GM12878 (cell line): ENCODE data around the gene OR2V1. TPM values are rescaled to one million over a fixed set of nuclear protein-coding genes. Genes with fewer than 3 reads are reported as not detected.

ENCODE experiments used
- CBFB ChIP-seq: IDR thresholded peaks from 2 replicates; pipeline ENCODE4 v1.6.1; 2016; ENCODE audit warnings: antibody characterized with exemption, low read depth
- CREB1 ChIP-seq: IDR thresholded peaks from 2 replicates; pipeline ENCODE4 v1.6.1; 2012; ENCODE audit warnings: low read depth, mild to moderate bottlenecking, inconsistent platforms
- FOXK2 ChIP-seq: fragments of 450-650 bp; IDR thresholded peaks from 2 replicates; pipeline ENCODE4 v1.6.1; 2017; ENCODE audit warnings: mild to moderate bottlenecking, moderate library complexity
- FOXM1 ChIP-seq: IDR thresholded peaks from 2 replicates; pipeline ENCODE4 v1.6.1; 2012; ENCODE audit warnings: low read depth, mild to moderate bottlenecking, inconsistent platforms, low read length, moderate library complexity
- HCFC1 ChIP-seq: fragments of 150-350 bp; IDR thresholded peaks from 2 replicates; pipeline ENCODE4 v1.6.1; 2014; ENCODE audit warnings: low read length
- IRF5 ChIP-seq: fragments of 450-650 bp; IDR thresholded peaks from 2 replicates; pipeline ENCODE4 v1.6.1; 2017; ENCODE audit warnings: borderline replicate concordance
- LARP7 ChIP-seq: fragments of 450-650 bp; IDR thresholded peaks from 2 replicates; pipeline ENCODE4 v1.6.1; 2017; ENCODE audit warnings: mild to moderate bottlenecking
- NR2C2 ChIP-seq: IDR thresholded peaks from 2 replicates; pipeline ENCODE4 v1.6.1; 2011; ENCODE audit warnings: borderline replicate concordance, low read depth; ENCODE audit not compliant: control insufficient read depth, insufficient read length
- PAX8 ChIP-seq: fragments of 450-650 bp; IDR thresholded peaks from 2 replicates; pipeline ENCODE4 v1.6.1; 2017; ENCODE audit warnings: mild to moderate bottlenecking, moderate library complexity
- RAD21 ChIP-seq: IDR thresholded peaks from 2 replicates; pipeline ENCODE4 v1.6.1; 2011; ENCODE audit warnings: mild to moderate bottlenecking, low read depth, low read length, moderate library complexity; ENCODE audit not compliant: insufficient read depth
- RB1 ChIP-seq: fragments of 450-650 bp; formaldehyde crosslinking; IDR thresholded peaks from 2 replicates; pipeline ENCODE4 v1.6.1; 2017; ENCODE audit warnings: mild to moderate bottlenecking, borderline replicate concordance
- SKIL ChIP-seq: fragments of 450-650 bp; IDR thresholded peaks from 2 replicates; pipeline ENCODE4 v1.6.1; 2017; ENCODE audit warnings: mild to moderate bottlenecking, low read depth, inconsistent platforms; ENCODE audit not compliant: poor library complexity, severe bottlenecking
- SMARCA5 ChIP-seq: fragments of 450-650 bp; IDR thresholded peaks from 2 replicates; pipeline ENCODE4 v1.6.1; 2017; ENCODE audit warnings: mild to moderate bottlenecking
- SMC3 ChIP-seq: IDR thresholded peaks from 2 replicates; pipeline ENCODE4 v1.6.1; 2011; ENCODE audit warnings: low read length, improper control_type of control experiment, borderline replicate concordance
- SP1 ChIP-seq: IDR thresholded peaks from one replicate; pipeline ENCODE4 v1.6.1; 2011; ENCODE audit warnings: low read depth, low read length
- ZNF217 ChIP-seq: fragments of 450-650 bp; IDR thresholded peaks from 2 replicates; pipeline ENCODE4 v1.6.1; 2017; ENCODE audit warnings: antibody characterized with exemption, mild to moderate bottlenecking
- ZZZ3 ChIP-seq: IDR thresholded peaks from 2 replicates; pipeline ENCODE4 v1.6.1; 2011; ENCODE audit warnings: low read depth; ENCODE audit not compliant: control insufficient read depth, insufficient read length
- polyA plus RNA-seq, 11 experiments: library from polyadenylated mRNA; depleted of rRNA in 4 of 11; unstranded in 6 of 11; stranded (reverse) in 5 of 11; fragments of >200 nt; fragmentation: Nextera tagmentation in 4 of 11; fragmentation: Illumina TruSeq in 1 of 11; extraction: Ambion mirVana in 4 of 11; extraction: Trizol in 1 of 11; gene quantifications; 1 replicate in 1 of 11; 2 replicates in 10 of 11; pipeline versions ENCODE4 v1.2.1 to v1.2.3, GENCODE V29; 2011 to 2016; ENCODE audit warnings: inconsistent platforms in 2 of 11, missing spikeins in 2 of 11, low read depth in 1 of 11
- total RNA-seq, 4 experiments: library from RNA; depleted of rRNA in 3 of 4; stranded (reverse); fragments of >200 nt in 3 of 4; fragmentation: Illumina TruSeq in 1 of 4; extraction: Trizol in 1 of 4; gene quantifications; 2 replicates each; pipeline versions ENCODE4 v1.2.1 to v1.2.3, GENCODE V29; 2013 to 2021
- TF ChIP-seq, protein P1 (sequence below): fragments of 450-650 bp; IDR thresholded peaks from 2 replicates; pipeline ENCODE4 v1.6.1; 2016; ENCODE audit warnings: mild to moderate bottlenecking
- TF ChIP-seq, protein P2 (sequence below): IDR thresholded peaks from 2 replicates; pipeline ENCODE4 v1.6.1; 2012; ENCODE audit warnings: low read length, inconsistent platforms
- TF ChIP-seq, protein P3 (sequence below), 3 experiments: IDR thresholded peaks in 2 of 3; conservative IDR thresholded peaks in 1 of 3; 2 replicates each; pipeline ENCODE4 v1.5.1; 2011; ENCODE audit warnings: low read depth in 3 of 3, low read length in 3 of 3, mild to moderate bottlenecking in 3 of 3, control low read depth in 2 of 3, moderate library complexity in 2 of 3, inconsistent platforms in 1 of 3, mixed read lengths in 1 of 3; ENCODE audit not compliant: control insufficient read depth in 2 of 3, insufficient read depth in 1 of 3; ENCODE audit errors: extremely low read depth in 1 of 3

Gene OR2V1
- total and polyA plus RNA-seq, 10 of the 15 experiments (the other 5 are each of a cell fraction or from before 2014, with no cell fraction given): 0.20 to 4.4 TPM; not detected in 8

- TF ChIP-seq ZNF217 (no peak), IRF5 (no peak), RB1 (no peak), LARP7 (no peak), PAX8 (no peak), SP1 (no peak), SMC3 (peak; percentile 39; the same call in 1 of the 2 replicates), CBFB (no peak), FOXK2 (no peak), HCFC1 (no peak), FOXM1 (no peak), NR2C2 (no peak), SKIL (no peak), ZZZ3 (no peak), SMARCA5 (0 out of 2 replicates have a peak, but pooled peaks have one; percentile 27), RAD21 (peak; percentile 26; the same call in 1 of the 2 replicates), CREB1 (no peak)
- TF ChIP-seq, protein P1, sequence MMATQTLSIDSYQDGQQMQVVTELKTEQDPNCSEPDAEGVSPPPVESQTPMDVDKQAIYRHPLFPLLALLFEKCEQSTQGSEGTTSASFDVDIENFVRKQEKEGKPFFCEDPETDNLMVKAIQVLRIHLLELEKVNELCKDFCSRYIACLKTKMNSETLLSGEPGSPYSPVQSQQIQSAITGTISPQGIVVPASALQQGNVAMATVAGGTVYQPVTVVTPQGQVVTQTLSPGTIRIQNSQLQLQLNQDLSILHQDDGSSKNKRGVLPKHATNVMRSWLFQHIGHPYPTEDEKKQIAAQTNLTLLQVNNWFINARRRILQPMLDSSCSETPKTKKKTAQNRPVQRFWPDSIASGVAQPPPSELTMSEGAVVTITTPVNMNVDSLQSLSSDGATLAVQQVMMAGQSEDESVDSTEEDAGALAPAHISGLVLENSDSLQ: no peak
- TF ChIP-seq, protein P2, sequence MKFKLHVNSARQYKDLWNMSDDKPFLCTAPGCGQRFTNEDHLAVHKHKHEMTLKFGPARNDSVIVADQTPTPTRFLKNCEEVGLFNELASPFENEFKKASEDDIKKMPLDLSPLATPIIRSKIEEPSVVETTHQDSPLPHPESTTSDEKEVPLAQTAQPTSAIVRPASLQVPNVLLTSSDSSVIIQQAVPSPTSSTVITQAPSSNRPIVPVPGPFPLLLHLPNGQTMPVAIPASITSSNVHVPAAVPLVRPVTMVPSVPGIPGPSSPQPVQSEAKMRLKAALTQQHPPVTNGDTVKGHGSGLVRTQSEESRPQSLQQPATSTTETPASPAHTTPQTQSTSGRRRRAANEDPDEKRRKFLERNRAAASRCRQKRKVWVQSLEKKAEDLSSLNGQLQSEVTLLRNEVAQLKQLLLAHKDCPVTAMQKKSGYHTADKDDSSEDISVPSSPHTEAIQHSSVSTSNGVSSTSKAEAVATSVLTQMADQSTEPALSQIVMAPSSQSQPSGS: no peak
- TF ChIP-seq, protein P3, sequence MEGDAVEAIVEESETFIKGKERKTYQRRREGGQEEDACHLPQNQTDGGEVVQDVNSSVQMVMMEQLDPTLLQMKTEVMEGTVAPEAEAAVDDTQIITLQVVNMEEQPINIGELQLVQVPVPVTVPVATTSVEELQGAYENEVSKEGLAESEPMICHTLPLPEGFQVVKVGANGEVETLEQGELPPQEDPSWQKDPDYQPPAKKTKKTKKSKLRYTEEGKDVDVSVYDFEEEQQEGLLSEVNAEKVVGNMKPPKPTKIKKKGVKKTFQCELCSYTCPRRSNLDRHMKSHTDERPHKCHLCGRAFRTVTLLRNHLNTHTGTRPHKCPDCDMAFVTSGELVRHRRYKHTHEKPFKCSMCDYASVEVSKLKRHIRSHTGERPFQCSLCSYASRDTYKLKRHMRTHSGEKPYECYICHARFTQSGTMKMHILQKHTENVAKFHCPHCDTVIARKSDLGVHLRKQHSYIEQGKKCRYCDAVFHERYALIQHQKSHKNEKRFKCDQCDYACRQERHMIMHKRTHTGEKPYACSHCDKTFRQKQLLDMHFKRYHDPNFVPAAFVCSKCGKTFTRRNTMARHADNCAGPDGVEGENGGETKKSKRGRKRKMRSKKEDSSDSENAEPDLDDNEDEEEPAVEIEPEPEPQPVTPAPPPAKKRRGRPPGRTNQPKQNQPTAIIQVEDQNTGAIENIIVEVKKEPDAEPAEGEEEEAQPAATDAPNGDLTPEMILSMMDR (IDR thresholded peaks at IDR 0.05 in 2 of 3, conservative IDR thresholded peaks at IDR 0.05 in 1 of 3; ENCODE audit: control insufficient read depth in 2 of 3, extremely low read depth in 1 of 3, insufficient read depth in 1 of 3, low read depth in 3 of 3, low read length in 3 of 3): peak; percentile 54 to 61 (median 54)
Measured at GRCh38 chr5:181167814-181168488, 37.0 kb upstream of the OR2V1 start (continued).
